HCT116 (cell line): ENCODE results near the gene CDH4. TPM values are rescaled to one million over a fixed set of nuclear protein-coding genes. Genes with fewer than 3 reads are reported as not detected.

Source experiments
- ATAC-seq: fragments of 200-7000 bp; cut with Tn5 transposase; 2 replicates; pipeline ENCODE4 v1.9.1; 2020; ENCODE audit warnings: mild to moderate bottlenecking, moderate library complexity
- BruUV-seq: library from RNA; stranded (reverse); fragments of 400-500 nt; replicated peaks from 2 replicates; lab custom pipeline; 2021; lab: Mats Ljungman, UMichigan
- CTCF ChIA-PET: fragments of 300-600 bp; sonication (Branson Sonifier 250); formaldehyde crosslinking; loops from one replicate; lab custom pipeline; 2021; ENCODE audit warnings: antibody characterized with exemption; lab: Charles Lee
- POLR2A ChIA-PET: fragments of 300-600, 350-600 bp; sonication (Branson Sonifier 250); formaldehyde crosslinking; loops from one replicate; lab custom pipeline; 2021; ENCODE audit warnings: antibody characterized with exemption; lab: Charles Lee
- RAD21 ChIA-PET, 2 experiments: fragments of 300-600 bp; sonication (Branson Sonifier 250); formaldehyde crosslinking; loops; one replicate each; lab custom pipeline; 2023; ENCODE audit warnings: low total read pairs in 2 of 2; ENCODE audit not compliant: uncharacterized antibody in 2 of 2, unreplicated experiment in 2 of 2, low non-redundant PET in 1 of 2; lab: Charles Lee
- DNase-seq: peaks from one replicate; pipeline ENCODE4 v3.0.0-alpha.2; 2010; ENCODE audit warnings: low read depth, low spot score
- H2AFZ ChIP-seq: fragments of 200-600 bp; shearing (Covaris generic), sonication (generic); 2 replicates; pipeline ENCODE4 v1.6.1; 2017; ENCODE audit warnings: low read depth, mixed run types, mixed read lengths, antibody characterized with exemption, low read length; ENCODE audit not compliant: poor library complexity, severe bottlenecking
- H3K27ac ChIP-seq: 2 replicates; pipeline ENCODE4 v1.5.1; 2012; ENCODE audit warnings: low read depth, low read length
- H3K27me3 ChIP-seq: fragments of 200-600 bp; sonication (generic); 2 replicates; pipeline ENCODE4 v1.6.1; 2016; ENCODE audit warnings: mixed run types, low read length, mixed read lengths; ENCODE audit not compliant: insufficient read depth
- H3K36me3 ChIP-seq, 2 experiments: fragments of 200-500 bp in 1 of 2; fragments of 200-600 bp in 1 of 2; sonication (Bioruptor generic) in 1 of 2; sonication (generic) in 1 of 2; 2 replicates each; pipeline versions ENCODE4 v1.5.1 to v1.6.1; 2014 to 2016; ENCODE audit warnings: low read length in 2 of 2, inconsistent platforms in 1 of 2, mixed read lengths in 1 of 2, mixed run types in 1 of 2; ENCODE audit not compliant: insufficient read depth in 2 of 2, control insufficient read depth in 1 of 2
- H3K4me1 ChIP-seq, 2 experiments: fragments of 200-600 bp in 1 of 2; sonication (generic) in 1 of 2; 2 replicates each; pipeline versions ENCODE4 v1.5.1 to v1.6.1; 2012 to 2017; ENCODE audit warnings: low read length in 2 of 2, inconsistent platforms in 1 of 2, mild to moderate bottlenecking in 1 of 2, mixed read lengths in 1 of 2, mixed run types in 1 of 2, moderate library complexity in 1 of 2; ENCODE audit not compliant: insufficient read depth in 2 of 2, control insufficient read depth in 1 of 2
- H3K4me2 ChIP-seq: fragments of 200-600 bp; sonication (generic); 2 replicates; pipeline ENCODE4 v1.6.1; 2017; ENCODE audit warnings: mixed run types, low read length, mixed read lengths
- H3K4me3 ChIP-seq, 2 experiments: fragments of 200-600 bp in 1 of 2; sonication (generic) in 1 of 2; replicated peaks in 1 of 2; 2 replicates each; pipeline ENCODE4 v1.5.1; 2011 to 2016; ENCODE audit warnings: low read length in 2 of 2, control low read depth in 1 of 2, low read depth in 1 of 2, mild to moderate bottlenecking in 1 of 2, mixed read lengths in 1 of 2, mixed run types in 1 of 2
- H3K79me2 ChIP-seq: fragments of 200-600 bp; sonication (generic); 2 replicates; pipeline ENCODE4 v1.6.1; 2017; ENCODE audit warnings: mild to moderate bottlenecking, mixed run types, low read length, moderate library complexity, mixed read lengths; ENCODE audit not compliant: insufficient read depth
- H3K9ac ChIP-seq: fragments of 200-600 bp; sonication (generic); 2 replicates; pipeline ENCODE4 v1.6.1; 2016; ENCODE audit warnings: low read length, mixed read lengths
- H3K9me2 ChIP-seq: fragments of 200-600 bp; sonication (generic), shearing (Covaris generic); 2 replicates; pipeline ENCODE4 v1.6.1; 2017; ENCODE audit warnings: mixed run types, mild to moderate bottlenecking, moderate library complexity; ENCODE audit not compliant: insufficient read depth
- H3K9me3 ChIP-seq, 2 experiments: fragments of 200-500 bp in 1 of 2; fragments of 200-600 bp in 1 of 2; sonication (Bioruptor generic) in 1 of 2; sonication (generic) in 1 of 2; 2 replicates each; pipeline ENCODE4 v1.6.1; 2014 to 2017; ENCODE audit warnings: low read length in 2 of 2, mixed read lengths in 2 of 2, inconsistent platforms in 1 of 2, low read depth in 1 of 2, mild to moderate bottlenecking in 1 of 2, mixed run types in 1 of 2, moderate library complexity in 1 of 2; ENCODE audit not compliant: control insufficient read depth in 1 of 2, insufficient read depth in 1 of 2
- H4K20me1 ChIP-seq: fragments of 200-600 bp; sonication (generic), shearing (Covaris generic); 2 replicates; pipeline ENCODE4 v1.6.1; 2017; ENCODE audit warnings: mixed run types, mild to moderate bottlenecking, moderate library complexity; ENCODE audit not compliant: insufficient read depth
- CBX3 ChIP-seq: IDR thresholded peaks from 2 replicates; pipeline ENCODE4 v1.6.1; 2012; ENCODE audit warnings: low read depth
- EGR1 ChIP-seq: IDR thresholded peaks from 2 replicates; pipeline ENCODE4 v1.6.1; 2012; ENCODE audit warnings: low read depth
- ELF1 ChIP-seq: IDR thresholded peaks from 2 replicates; pipeline ENCODE4 v1.6.1; 2012; ENCODE audit warnings: low read depth, borderline replicate concordance
- EZH2phosphoT487 ChIP-seq: fragments of 200-600 bp; IDR thresholded peaks from 2 replicates; pipeline ENCODE4 v1.6.1; 2018; ENCODE audit warnings: antibody characterized with exemption, borderline replicate concordance
- FOSL1 ChIP-seq: IDR thresholded peaks from 2 replicates; pipeline ENCODE4 v1.6.1; 2012; ENCODE audit warnings: low read depth
- POLR2AphosphoS5 ChIP-seq: IDR thresholded peaks from 2 replicates; pipeline ENCODE4 v1.6.1; 2011; ENCODE audit warnings: mild to moderate bottlenecking, low read depth, low read length, moderate library complexity
- RAD21 ChIP-seq: IDR thresholded peaks from 2 replicates; pipeline ENCODE4 v1.6.1; 2012; ENCODE audit warnings: low read depth, mild to moderate bottlenecking
- SP1 ChIP-seq: IDR thresholded peaks from 2 replicates; pipeline ENCODE4 v1.6.1; 2012; ENCODE audit warnings: low read depth
- ZNF274 ChIP-seq: fragments of 200-500 bp; sonication (Bioruptor generic); IDR thresholded peaks from 2 replicates; pipeline ENCODE4 v1.6.1; 2014; ENCODE audit warnings: mild to moderate bottlenecking, low read depth, low read length, inconsistent platforms
- intact Hi-C: fragments of 100-400 bp; cut with micrococcal nuclease; formaldehyde crosslinking; loops from 2 replicates; pipeline ENCODE4 v1.10.0; 2022
- total RNA-seq: library from RNA; stranded (reverse); gene quantifications from one replicate; pipeline ENCODE4 v1.2.1, GENCODE V29; 2021; ENCODE audit not compliant: unreplicated experiment
- TF ChIP-seq, protein P1 (sequence below), 3 experiments: fragments of 200-600 bp in 1 of 3; sonication (generic) in 1 of 3; IDR thresholded peaks in 2 of 3; conservative IDR thresholded peaks in 1 of 3; 2 replicates each; pipeline ENCODE4 v1.5.1; 2012 to 2017; ENCODE audit warnings: low read depth in 2 of 3, low read length in 2 of 3, antibody characterized with exemption in 1 of 3, borderline replicate concordance in 1 of 3, control low read depth in 1 of 3, mild to moderate bottlenecking in 1 of 3, mixed read lengths in 1 of 3, mixed run types in 1 of 3, moderate library complexity in 1 of 3; ENCODE audit not compliant: insufficient read depth in 1 of 3
- TF ChIP-seq, protein P2 (sequence below): IDR thresholded peaks from 2 replicates; pipeline ENCODE4 v1.6.1; 2012

Gene CDH4
- total RNA-seq, 1 experiment from 2014 or later = not detected

DNA sequence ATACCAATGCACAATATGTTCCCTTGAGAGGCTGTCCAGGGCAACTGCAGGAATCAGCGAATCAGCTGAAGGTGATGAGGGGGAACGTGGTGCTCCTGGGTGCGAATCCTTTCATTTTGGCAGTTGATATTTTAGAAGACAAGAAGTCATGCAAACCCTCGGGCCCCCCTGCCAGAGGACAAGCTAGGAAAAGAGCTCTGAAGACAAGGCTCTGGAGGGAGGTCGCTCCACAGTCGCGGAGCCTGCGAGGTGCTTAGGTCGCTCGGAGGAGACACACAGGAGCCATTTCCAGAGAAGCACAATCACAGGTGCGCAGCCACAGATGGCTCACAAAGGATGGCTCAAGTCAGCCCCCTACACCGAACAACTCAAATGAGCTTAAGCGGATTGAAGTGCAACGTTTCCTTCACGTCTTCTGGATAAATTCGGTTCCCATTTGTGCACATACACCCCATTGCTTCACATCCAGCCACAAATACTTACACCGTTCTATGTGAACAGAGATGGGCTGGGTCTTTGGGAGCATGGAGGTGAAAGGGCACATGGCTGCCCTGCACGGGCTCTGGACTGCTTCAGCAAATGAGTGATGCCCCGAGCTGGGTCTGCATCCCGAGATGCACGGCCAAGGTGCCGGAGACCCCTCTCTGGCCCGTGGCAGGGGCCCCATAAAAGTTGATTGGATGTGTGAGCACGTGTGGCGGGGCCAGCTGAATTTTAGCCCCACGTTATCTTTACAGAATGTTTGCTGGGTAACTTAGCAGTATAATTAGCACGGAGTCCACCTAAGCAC lies 527.3 kb downstream of the CDH4 start (continued):
- TF ChIP-seq, protein P1, sequence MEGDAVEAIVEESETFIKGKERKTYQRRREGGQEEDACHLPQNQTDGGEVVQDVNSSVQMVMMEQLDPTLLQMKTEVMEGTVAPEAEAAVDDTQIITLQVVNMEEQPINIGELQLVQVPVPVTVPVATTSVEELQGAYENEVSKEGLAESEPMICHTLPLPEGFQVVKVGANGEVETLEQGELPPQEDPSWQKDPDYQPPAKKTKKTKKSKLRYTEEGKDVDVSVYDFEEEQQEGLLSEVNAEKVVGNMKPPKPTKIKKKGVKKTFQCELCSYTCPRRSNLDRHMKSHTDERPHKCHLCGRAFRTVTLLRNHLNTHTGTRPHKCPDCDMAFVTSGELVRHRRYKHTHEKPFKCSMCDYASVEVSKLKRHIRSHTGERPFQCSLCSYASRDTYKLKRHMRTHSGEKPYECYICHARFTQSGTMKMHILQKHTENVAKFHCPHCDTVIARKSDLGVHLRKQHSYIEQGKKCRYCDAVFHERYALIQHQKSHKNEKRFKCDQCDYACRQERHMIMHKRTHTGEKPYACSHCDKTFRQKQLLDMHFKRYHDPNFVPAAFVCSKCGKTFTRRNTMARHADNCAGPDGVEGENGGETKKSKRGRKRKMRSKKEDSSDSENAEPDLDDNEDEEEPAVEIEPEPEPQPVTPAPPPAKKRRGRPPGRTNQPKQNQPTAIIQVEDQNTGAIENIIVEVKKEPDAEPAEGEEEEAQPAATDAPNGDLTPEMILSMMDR (IDR thresholded peaks at IDR 0.05 in 2 of 3, conservative IDR thresholded peaks at IDR 0.05 in 1 of 3; ENCODE audit: borderline replicate concordance in 1 of 3, insufficient read depth in 1 of 3, low read depth in 2 of 3, low read length in 2 of 3) = no peak

DNA sequence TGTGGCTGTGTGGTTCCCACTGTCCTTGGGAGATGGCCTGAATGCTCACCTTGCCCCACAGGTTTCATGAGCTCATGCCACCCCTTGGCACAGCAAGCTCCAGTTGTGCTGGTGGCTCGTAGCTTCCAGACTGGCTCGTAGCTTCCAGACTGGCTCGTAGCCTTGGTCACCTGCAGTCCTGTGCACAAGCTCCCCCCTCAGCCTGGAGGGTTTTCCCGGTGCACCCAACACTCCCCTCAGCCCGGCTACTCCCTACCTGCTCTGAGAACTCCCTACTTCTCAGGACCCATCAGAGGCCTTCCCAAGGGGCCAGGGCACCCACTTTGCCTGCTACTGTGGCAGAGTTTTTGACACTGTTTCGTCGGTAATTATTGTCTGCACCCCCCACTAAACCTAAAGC lies 528.0 kb downstream of the CDH4 start:
- Histone ChIP-seq H3K4me1 (no peaks in the 10 kb centered on the region), H3K9me3 (no peaks in the 10 kb centered on the region), H3K36me3 (no peaks in the 10 kb centered on the region), H3K79me2 (no peaks in the 10 kb centered on the region), H3K4me2 (no peak overlapping the region), H3K9me2 (no peaks in the 10 kb centered on the region)
- POLR2A ChIA-PET = no interaction called here
- RAD21 ChIA-PET = no interaction called here
- TF ChIP-seq POLR2AphosphoS5 (no peak), CBX3 (no peak), EZH2phosphoT487 (no peak), FOSL1 (no peak), SP1 (no peak), ELF1 (no peak), EGR1 (no peak), RAD21 (no peak), ZNF274 (no peak)
- TF ChIP-seq, protein P1 (IDR thresholded peaks at IDR 0.05 in 2 of 3, conservative IDR thresholded peaks at IDR 0.05 in 1 of 3; ENCODE audit: borderline replicate concordance in 1 of 3, insufficient read depth in 1 of 3, low read depth in 2 of 3, low read length in 2 of 3) = no peak
- TF ChIP-seq, protein P2, sequence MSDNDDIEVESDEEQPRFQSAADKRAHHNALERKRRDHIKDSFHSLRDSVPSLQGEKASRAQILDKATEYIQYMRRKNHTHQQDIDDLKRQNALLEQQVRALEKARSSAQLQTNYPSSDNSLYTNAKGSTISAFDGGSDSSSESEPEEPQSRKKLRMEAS = no peak
- TF ChIP-seq, all 23 proteins: peak for 0
- Histone ChIP-seq H3K27ac (no peak overlapping the region), H3K4me3 (no peak overlapping the region), H2AFZ (no peak overlapping the region), H4K20me1 (no peaks in the 10 kb centered on the region), H3K9ac (no peak overlapping the region), H3K27me3 (peaks cover 46% of the 10 kb centered on the region)
- no peak for ATAC-seq
- intact Hi-C loops = no loop called here
- DNase-seq = no peak
- BruUV-seq = no TSS peak
- CTCF ChIA-PET = no interaction called here
